Dermis blood vessel endothelial cell (primary cell): ENCODE data around the gene NECTIN2. TPM values are rescaled to one million over a fixed set of nuclear protein-coding genes. Genes with fewer than 3 reads are reported as not detected.
"Not testable (repeated sequence)": the region's sequence is repeated elsewhere in the genome, so short reads cannot be mapped to it uniquely, and the experiment has no call there.

Source experiments
- DNase-seq: peaks from one replicate; pipeline ENCODE4 v3.0.0; 2010
- total RNA-seq: library from RNA; depleted of rRNA; stranded (reverse); fragments of >200 nt; gene quantifications from 2 replicates; pipeline ENCODE4 v1.2.3, GENCODE V29; 2014

The NECTIN2 gene
- total RNA-seq, 1 donor from 2014 or later = 154 TPM

- no peak for DNase-seq
These were observed 28.2 kb upstream of the NECTIN2 start for GRCh38 chr19:44817725-44818465.

DNA sequence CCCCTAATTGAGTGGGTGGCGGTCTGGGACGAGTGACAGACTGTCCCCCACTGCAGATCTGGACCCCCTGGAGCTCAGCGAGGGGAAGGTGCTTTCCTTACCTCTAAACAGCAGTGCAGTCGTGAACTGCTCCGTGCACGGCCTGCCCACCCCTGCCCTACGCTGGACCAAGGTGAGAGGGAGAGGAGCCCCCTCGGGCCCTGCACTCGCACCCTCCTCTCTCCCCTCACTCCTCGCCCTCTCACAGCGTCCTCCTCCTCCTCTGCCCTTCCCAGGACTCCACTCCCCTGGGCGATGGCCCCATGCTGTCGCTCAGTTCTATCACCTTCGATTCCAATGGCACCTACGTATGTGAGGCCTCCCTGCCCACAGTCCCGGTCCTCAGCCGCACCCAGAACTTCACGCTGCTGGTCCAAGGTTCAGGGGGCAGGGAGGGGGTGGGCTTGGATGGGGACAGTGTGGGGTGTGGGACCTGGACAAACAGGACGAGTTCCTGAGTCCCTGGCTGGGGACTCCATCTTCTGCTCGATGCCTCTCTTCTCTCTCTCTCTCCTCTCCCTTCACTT is 27.5 kb upstream of the NECTIN2 start:
- no peak for DNase-seq

DNA sequence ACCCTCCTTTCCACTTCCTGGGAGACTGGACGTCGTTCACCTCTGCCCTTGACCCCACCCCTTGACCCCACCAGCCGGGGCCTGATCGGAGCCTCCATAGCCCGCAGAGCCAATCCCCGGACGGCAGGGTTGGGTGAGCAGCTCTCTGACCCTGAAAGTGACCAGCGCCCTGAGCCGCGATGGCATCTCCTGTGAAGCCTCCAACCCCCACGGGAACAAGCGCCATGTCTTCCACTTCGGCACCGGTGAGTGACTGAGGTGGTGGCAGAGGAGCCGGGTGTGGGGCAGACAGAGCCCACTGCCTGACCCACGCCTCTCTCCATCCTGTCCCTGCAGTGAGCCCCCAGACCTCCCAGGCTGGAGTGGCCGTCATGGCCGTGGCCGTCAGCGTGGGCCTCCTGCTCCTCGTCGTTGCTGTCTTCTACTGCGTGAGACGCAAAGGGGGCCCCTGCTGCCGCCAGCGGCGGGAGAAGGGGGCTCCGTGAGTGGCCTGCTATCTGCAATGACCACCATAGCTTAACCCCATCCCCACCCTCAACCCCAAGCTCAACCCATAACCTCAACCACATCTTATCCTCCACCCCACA is 26.8 kb upstream of the NECTIN2 start:
- no peak for DNase-seq

DNA sequence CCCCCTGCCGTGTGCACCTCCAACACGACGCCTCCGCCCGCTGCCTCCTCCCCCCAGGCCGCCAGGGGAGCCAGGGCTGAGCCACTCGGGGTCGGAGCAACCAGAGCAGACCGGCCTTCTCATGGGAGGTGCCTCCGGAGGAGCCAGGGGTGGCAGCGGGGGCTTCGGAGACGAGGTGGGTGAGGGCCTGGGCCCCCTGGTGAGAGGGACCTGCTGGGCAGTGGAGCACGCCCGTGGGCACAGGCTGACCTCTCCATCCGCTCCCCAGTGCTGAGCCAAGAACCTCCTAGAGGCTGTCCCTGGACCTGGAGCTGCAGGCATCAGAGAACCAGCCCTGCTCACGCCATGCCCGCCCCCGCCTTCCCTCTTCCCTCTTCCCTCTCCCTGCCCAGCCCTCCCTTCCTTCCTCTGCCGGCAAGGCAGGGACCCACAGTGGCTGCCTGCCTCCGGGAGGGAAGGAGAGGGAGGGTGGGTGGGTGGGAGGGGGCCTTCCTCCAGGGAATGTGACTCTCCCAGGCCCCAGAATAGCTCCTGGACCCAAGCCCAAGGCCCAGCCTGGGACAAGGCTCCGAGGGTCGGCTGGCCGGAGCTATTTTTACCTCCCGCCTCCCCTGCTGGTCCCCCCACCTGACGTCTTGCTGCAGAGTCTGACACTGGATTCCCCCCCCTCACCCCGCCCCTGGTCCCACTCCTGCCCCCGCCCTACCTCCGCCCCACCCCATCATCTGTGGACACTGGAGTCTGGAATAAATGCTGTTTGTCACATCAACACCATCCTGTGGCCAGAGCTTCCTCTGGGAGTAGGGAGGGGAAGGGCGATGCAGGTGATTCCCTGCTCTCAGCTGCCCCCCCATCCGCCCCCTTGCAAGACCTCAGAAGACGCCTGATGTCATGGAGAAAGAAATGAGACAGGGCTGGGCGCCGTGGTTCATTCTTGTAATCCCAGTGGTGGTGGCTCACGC is 25.2 kb upstream of the NECTIN2 start:
- DNase-seq = peak; percentile 63

GRCh38 chr19:44822177-44822576 is 23.9 kb upstream of the NECTIN2 start:
- no peak for DNase-seq

DNA sequence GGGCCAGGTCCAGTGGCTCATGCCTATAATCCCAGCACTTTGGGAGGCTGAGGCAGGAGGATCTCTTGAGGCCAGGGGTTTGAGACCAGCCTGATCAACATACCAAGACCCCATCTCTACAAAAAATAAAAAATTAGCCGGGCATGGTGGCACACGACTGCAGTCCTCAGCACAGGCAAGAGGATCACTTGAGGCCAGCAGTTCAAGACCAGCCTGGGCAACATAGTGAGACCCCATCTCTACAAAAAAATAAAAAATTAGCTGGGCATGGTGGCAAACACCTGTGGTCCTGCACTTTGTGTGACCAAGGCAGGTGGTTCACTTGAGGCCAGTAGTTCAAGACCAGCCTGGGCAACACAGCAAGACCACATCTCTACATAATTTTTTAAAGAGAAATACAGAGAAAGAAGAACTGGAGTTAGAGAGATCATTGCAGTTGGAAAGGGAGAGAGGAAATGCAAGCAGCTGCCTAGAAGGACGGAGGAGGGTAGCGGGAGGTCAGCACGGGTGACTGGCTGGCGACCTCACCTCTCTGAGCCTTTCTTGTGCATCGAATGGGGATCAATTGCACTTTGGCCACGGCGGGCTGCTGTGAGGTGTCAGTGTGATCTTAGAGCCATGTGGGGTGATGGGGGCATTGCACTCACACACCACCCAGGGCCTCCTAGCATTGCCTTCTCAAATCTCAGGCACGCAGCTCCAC is 23.3 kb upstream of the NECTIN2 start:
- no peak for DNase-seq

GRCh38 chr19:44823373-44823698 is 22.8 kb upstream of the NECTIN2 start:
- DNase-seq = no peak

GRCh38 chr19:44824761-44825160 is 21.3 kb upstream of the NECTIN2 start:
- peak; percentile 71 for DNase-seq

- DNase-seq = not testable (repeated sequence)
These were observed 13.2 kb upstream of the NECTIN2 start for GRCh38 chr19:44832875-44833274.

- not testable (repeated sequence) for DNase-seq
These were observed 11.7 kb upstream of the NECTIN2 start for GRCh38 chr19:44834399-44834798.

GRCh38 chr19:44839276-44839675 is 6.8 kb upstream of the NECTIN2 start:
- no peak for DNase-seq

DNA sequence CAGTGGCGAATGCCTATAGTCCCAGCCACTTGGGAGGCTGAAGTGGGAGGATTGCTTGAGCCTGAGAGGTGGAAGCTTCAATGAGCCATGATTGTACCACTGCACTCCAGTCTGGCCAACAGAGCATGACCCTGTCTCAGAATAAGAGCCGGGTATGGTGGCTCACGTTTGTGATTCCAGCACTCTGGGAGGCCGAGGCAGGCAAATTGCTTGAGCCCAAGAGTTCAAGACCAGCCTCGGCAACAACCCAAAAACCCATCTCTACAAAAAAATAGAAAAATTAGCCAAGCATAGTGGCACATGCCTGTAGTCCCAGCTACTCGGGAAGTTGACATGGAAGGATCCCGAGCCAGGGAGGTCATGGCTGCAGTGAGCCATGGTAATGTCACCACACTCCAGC is 5.3 kb upstream of the NECTIN2 start:
- DNase-seq = no peak

DNA sequence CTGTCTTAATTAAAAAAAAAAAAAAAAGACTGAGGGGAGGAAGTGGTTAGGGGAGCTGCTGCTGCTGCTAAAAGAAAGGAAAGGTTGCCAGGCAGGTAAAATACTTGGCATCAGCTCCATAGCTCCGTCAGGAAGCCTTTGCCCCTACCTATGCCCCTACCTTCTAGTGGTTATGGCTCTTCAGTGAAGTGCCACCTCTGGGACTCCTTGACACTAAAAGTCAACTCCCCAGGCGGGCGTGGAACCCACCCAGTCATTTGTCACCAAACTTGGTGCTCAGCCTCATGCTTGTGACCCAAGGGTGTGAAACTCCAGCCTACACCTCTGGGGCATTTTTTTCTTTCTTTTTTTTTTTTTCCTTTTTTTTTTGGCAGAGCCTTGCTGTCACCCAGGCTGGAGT is 4.9 kb upstream of the NECTIN2 start:
- no peak for DNase-seq

DNA sequence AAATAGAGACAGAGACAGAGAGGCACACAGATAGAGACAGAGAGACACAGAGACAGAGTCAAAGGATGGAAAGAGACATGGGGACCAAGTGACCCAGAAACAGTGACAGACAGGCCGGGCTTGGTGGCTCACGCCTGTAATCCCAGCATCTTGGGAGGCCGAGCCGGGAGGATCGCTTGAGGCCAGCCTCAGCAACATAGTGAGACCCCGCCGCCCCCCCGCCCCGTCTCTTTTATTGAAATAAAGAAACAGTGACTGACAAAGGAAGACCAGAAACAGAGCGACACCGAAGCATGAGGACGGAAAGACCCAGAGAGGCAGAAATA is 848 bp upstream of the NECTIN2 start:
- DNase-seq = no peak

DNA sequence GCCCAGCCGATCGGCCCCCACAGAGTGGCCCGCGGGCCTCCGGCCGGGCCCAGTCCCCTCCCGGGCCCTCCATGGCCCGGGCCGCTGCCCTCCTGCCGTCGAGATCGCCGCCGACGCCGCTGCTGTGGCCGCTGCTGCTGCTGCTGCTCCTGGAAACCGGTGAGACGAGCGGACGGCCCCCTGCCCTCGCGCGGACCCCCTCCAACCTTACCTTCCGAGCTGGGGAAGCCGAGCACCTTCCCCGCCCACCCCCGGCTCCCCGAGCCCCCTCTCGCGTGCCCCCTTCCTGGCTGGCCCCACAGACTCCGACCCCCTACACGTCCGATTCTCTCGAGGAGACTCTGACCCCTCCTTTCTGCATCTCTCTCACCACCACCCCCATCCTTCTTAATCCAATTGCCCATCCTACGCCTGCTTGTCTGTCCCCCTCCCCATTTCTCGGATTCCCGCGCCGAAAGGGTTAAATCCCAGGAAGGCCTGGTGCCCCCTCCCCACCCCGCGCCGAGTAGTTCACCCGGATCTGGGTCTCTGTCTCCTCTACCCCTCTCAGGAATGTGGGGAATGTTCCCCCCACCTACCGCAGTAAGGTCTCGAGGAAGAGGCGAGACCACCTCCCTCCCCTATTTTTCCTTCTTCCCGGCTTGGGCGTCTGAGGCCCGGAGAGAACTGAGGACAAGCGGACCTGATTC is 502 bp downstream of the NECTIN2 start:
- DNase-seq = peak; percentile 36

DNA sequence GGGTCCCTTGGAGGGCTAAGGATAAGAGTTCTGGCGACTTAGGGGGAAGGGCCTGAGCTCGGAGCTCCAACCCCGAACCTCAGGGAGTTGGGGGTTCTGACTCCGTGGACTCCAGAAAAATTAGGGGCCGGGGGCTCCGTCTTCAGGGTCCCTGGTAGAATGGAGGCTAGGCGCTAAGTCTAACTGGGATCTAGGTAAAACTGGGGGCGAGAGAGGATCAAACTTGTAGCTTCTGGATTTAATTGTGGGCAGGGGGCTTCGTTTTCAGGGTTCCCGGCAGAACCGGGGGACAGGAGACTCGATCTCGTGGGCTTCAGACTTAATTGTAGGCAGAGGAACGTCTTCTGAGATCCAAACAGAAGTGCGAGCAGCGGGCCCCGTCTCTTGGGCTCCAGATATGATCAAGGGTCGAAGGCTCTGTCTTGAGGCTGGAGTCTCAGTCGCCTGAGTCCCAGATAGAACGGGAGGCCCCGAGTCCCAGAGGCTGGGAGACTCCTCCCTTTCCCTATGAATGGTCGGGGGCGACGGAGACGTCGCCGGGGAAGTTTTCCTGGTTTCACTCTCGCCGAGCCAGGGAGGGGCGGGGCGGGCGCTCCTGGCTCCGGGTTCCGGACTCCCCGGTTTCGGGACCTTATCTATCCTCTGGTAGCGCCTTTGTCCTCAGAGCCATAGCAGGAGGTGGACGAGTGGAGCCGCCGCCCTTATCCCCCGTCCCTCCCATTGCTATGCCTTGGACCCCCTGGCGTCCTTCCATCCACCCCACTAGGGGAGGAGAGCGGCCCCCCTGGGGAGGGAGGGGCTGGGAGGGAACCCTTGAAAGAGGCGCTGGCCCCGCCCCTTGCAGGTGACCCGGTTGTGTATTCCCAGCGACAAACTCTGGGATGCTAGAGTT is 1.3 kb downstream of the NECTIN2 start:
- peak; percentile 76 for DNase-seq

GRCh38 chr19:44848036-44848811 is 2.1 kb downstream of the NECTIN2 start:
- peak; percentile 84 for DNase-seq

- peak; percentile 20 for DNase-seq
These were observed 2.8 kb downstream of the NECTIN2 start for GRCh38 chr19:44848812-44849447.

DNA sequence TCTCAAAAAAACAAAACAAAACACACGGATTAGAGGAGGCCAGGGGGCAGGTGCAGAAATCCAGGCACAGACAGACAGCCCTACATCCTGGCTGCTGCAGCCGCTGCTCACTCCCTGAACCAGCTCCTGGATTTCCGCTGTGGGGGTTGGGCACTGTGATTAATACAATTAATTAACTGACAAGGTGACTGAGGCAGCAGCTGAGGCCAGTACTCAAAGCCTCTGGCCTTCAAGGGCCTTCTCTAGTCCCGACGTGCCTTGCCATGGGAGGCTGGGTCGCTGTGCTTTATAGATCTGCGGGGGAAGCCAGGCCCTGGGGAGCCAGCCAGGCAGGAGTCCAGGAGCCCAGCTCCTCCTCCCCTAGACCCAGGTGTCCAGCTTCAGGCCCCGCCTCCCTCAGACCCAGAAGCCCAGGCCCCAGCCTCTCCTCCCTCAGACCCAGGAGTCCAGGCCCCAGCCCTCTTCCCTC is 4.6 kb downstream of the NECTIN2 start:
- DNase-seq = no peak

DNA sequence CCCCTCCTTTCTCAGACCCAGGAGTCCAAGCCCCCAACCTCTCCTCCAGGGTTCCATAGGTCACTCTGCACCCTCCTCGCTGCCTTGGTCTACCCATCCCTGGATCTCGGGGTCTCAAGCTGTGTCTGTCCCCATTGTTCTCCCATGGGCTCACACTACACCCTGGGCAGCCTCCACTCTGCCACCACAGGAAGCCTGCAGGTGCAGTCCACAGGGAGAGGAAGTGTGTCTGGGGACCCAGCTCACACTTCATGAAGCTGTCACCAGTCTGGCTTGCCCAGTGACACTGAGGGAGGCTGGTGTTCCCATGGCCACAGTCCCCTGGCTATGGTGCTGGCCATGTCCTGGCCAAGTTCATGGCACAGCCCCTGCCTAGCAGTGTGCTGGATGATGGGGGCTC is 5.3 kb downstream of the NECTIN2 start:
- DNase-seq = no peak
